GM19395 (cell line): ENCODE results near the gene SYT17.

Experiments
- ATAC-seq: cut with Tn5 transposase; IDR thresholded peaks from one replicate; pipeline ENCODE4 v1.9.1; 2021; ENCODE audit warnings: mild to moderate bottlenecking, moderate library complexity; ENCODE audit not compliant: unreplicated experiment

SYT17 gene

GRCh38 chr16:19138601-19139000 is 29.4 kb upstream of the SYT17 start:
- ATAC-seq = no peak

GRCh38 chr16:19139436-19140091 is 28.5 kb upstream of the SYT17 start:
- ATAC-seq = no peak

GRCh38 chr16:19140396-19140795 is 27.6 kb upstream of the SYT17 start:
- no peak for ATAC-seq

GRCh38 chr16:19142939-19143598 is 25.0 kb upstream of the SYT17 start:
- no peak for ATAC-seq

- no peak for ATAC-seq
Measured at GRCh38 chr16:19143599-19143956, 24.5 kb upstream of the SYT17 start.

- ATAC-seq = no peak
Measured at GRCh38 chr16:19145010-19145409, 23.0 kb upstream of the SYT17 start.

- ATAC-seq = no peak
Measured at GRCh38 chr16:19147126-19147525, 20.9 kb upstream of the SYT17 start.

GRCh38 chr16:19147627-19148026 is 20.4 kb upstream of the SYT17 start:
- ATAC-seq = no peak

GRCh38 chr16:19148189-19148588 is 19.9 kb upstream of the SYT17 start:
- no peak for ATAC-seq

GRCh38 chr16:19151310-19151709 is 16.7 kb upstream of the SYT17 start:
- ATAC-seq = no peak

GRCh38 chr16:19152042-19152441 is 16.0 kb upstream of the SYT17 start:
- no peak for ATAC-seq

GRCh38 chr16:19153876-19154275 is 14.2 kb upstream of the SYT17 start:
- no peak for ATAC-seq

- no peak for ATAC-seq
Measured at GRCh38 chr16:19162085-19162484, 6.0 kb upstream of the SYT17 start.

- no peak for ATAC-seq
Measured at GRCh38 chr16:19163215-19163614, 4.8 kb upstream of the SYT17 start.

GRCh38 chr16:19164285-19164684 is 3.8 kb upstream of the SYT17 start:
- ATAC-seq = no peak

GRCh38 chr16:19165101-19165500 is 2.9 kb upstream of the SYT17 start:
- no peak for ATAC-seq

- ATAC-seq = no peak
Measured at GRCh38 chr16:19166500-19166899, 1.5 kb upstream of the SYT17 start.

- no peak for ATAC-seq
Measured at GRCh38 chr16:19168371-19169081, 486 bp downstream of the SYT17 start.

GRCh38 chr16:19169082-19169639 is 1.1 kb downstream of the SYT17 start:
- no peak for ATAC-seq

- ATAC-seq = no peak
Measured at GRCh38 chr16:19170043-19170655, 2.1 kb downstream of the SYT17 start.

- ATAC-seq = no peak
Measured at GRCh38 chr16:19172098-19172780, 4.2 kb downstream of the SYT17 start.
